Measurements from ENCODE around the gene MSRB1.

- no peak for TF ChIP-seq EZH2 (IDR thresholded peaks at IDR 0.05; ENCODE audit: insufficient read depth, poor library complexity, severe bottlenecking)
- TF ChIP-seq EZH2phosphoT487 (IDR thresholded peaks at IDR 0.05; ENCODE audit: insufficient read depth, low read depth), result no peak
Measured at GRCh38 chr16:1990101-1990350, 47.0 kb upstream of the MSRB1 start.
